Kidney (tissue), 14 donors: Measurements from ENCODE around the gene MOB3C. TPM values are rescaled to one million over a fixed set of nuclear protein-coding genes. Genes with fewer than 3 reads are reported as not detected.

Experiments
- DNase-seq, 5 donors: peaks; one replicate each; pipeline ENCODE4 v3.0.0-alpha.2; 2013 to 2020
- FAIRE-seq: peaks from 2 replicates; lab custom pipeline; 2012; peaks lifted over from hg19 to GRCh38; lab: Jason Lieb, UNC
- H3K27ac ChIP-seq, 2 donors: one replicate each; pipeline ENCODE4 v1.7.0; 2013; ENCODE audit warnings: low read depth in 2 of 2, low read length in 2 of 2, inconsistent platforms in 1 of 2
- H3K27me3 ChIP-seq: one replicate; pipeline ENCODE4 v1.7.1; 2013; ENCODE audit warnings: low read length, inconsistent platforms; ENCODE audit not compliant: control insufficient read depth, insufficient read depth
- H3K36me3 ChIP-seq, 3 donors: one replicate each; pipeline versions ENCODE4 v1.7.0 to v1.7.1; 2013; ENCODE audit warnings: low read length in 3 of 3, control low read depth in 1 of 3, inconsistent platforms in 1 of 3; ENCODE audit not compliant: insufficient read depth in 3 of 3, control insufficient read depth in 2 of 3
- H3K4me1 ChIP-seq, 3 donors: one replicate each; pipeline versions ENCODE4 v1.7.0 to v1.7.1; 2013; ENCODE audit warnings: low read length in 3 of 3, inconsistent platforms in 1 of 3, low read depth in 1 of 3; ENCODE audit not compliant: control insufficient read depth in 2 of 3, insufficient read depth in 2 of 3
- H3K4me3 ChIP-seq, 3 donors: one replicate each; pipeline versions ENCODE4 v1.7.0 to v1.8.1; 2013; ENCODE audit warnings: low read length in 3 of 3, control low read depth in 1 of 3, inconsistent platforms in 1 of 3
- H3K9ac ChIP-seq, 3 donors: one replicate each; pipeline versions ENCODE4 v1.7.0 to v1.7.1; 2013; ENCODE audit warnings: low read length in 3 of 3, control low read depth in 1 of 3, inconsistent platforms in 1 of 3
- H3K9me3 ChIP-seq, 3 donors: one replicate each; pipeline versions ENCODE4 v1.7.0 to v1.7.1; 2013; ENCODE audit warnings: low read length in 3 of 3, control low read depth in 1 of 3, inconsistent platforms in 1 of 3; ENCODE audit not compliant: control insufficient read depth in 2 of 3, insufficient read depth in 1 of 3
- intact Hi-C: fragments of 100-400 bp; cut with DNase I; formaldehyde crosslinking; loops from one replicate; pipeline ENCODE4 v1.11.1; 2022
- polyA plus RNA-seq: library from polyadenylated mRNA; stranded (reverse); fragments of 350-450 nt; fragmentation: Illumina TruSeq; extraction: RNeasy Lipid Tissue Mini Kit (QIAGEN cat#74804); gene quantifications from one replicate; pipeline ENCODE4 v1.2.3, GENCODE V29; 2014; ENCODE audit warnings: low read depth, low replicate concordance; ENCODE audit not compliant: insufficient read depth
- total RNA-seq: library from RNA; stranded (reverse); fragmentation: NEBNext Ultra II Directional; extraction: Animal tissue kit (Norgen Biotek cat#: 25700); gene quantifications from one replicate; pipeline ENCODE4 v1.2.1, GENCODE V29; 2021
- TF ChIP-seq, protein P1 (sequence below): IDR thresholded peaks from 3 replicates; pipeline ENCODE4 v1.5.1; 2012; ENCODE audit warnings: mild to moderate bottlenecking, moderate library complexity, borderline replicate concordance; ENCODE audit not compliant: insufficient read depth; ENCODE audit errors: extremely low read depth
- donor health status: control.
- donor health status: control.
- donor health status: control.
- donor health status: control.
- donor health status: control.
- donor health status: DM: yes; HTN: yes; CAD: no.
- donor health status: Normal renal cell carcinoma (clear cell type).

MOB3C gene
- total and polyA plus RNA-seq, 2 donors from 2014 or later: 12.4 to 14.9 TPM

DNA sequence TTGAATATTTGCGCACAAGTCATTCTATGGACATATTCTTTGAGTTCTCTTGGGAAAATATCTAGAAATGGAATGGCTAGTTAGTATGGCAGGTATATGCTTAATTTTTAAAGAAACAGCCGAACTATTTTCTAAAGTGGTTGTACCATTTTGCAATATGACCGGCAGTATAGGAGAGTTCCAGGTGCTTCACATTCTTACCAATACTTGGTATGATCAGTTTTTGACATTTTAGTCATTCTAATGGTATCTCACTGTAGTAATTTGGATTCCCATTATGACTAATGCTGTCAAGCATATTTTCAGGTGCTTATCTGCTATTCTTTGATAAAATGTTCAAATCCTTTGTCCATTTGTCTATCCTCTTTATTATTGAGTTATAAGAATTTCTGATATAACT lies 31.0 kb upstream of the MOB3C start:
- no peak overlapping the region for H3K27ac ChIP-seq
- peaks cover 0 to 16% (median 3%) of the 10 kb centered on the region in 3 donors for H3K9me3 ChIP-seq
- DNase-seq (no peak), FAIRE-seq (no peak)
- H3K27me3 ChIP-seq: no peaks in the 10 kb centered on the region
- no peak overlapping the region for H3K4me3 ChIP-seq
- peaks cover 8 to 19% (median 9%) of the 10 kb centered on the region in 3 donors for H3K36me3 ChIP-seq
- TF ChIP-seq, protein P1, sequence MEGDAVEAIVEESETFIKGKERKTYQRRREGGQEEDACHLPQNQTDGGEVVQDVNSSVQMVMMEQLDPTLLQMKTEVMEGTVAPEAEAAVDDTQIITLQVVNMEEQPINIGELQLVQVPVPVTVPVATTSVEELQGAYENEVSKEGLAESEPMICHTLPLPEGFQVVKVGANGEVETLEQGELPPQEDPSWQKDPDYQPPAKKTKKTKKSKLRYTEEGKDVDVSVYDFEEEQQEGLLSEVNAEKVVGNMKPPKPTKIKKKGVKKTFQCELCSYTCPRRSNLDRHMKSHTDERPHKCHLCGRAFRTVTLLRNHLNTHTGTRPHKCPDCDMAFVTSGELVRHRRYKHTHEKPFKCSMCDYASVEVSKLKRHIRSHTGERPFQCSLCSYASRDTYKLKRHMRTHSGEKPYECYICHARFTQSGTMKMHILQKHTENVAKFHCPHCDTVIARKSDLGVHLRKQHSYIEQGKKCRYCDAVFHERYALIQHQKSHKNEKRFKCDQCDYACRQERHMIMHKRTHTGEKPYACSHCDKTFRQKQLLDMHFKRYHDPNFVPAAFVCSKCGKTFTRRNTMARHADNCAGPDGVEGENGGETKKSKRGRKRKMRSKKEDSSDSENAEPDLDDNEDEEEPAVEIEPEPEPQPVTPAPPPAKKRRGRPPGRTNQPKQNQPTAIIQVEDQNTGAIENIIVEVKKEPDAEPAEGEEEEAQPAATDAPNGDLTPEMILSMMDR: no peak
- peaks cover 0 to 3% (median 0%) of the 10 kb centered on the region in 3 donors for H3K4me1 ChIP-seq
- intact Hi-C loops: no loop called here
- H3K9ac ChIP-seq: no peak overlapping the region

DNA sequence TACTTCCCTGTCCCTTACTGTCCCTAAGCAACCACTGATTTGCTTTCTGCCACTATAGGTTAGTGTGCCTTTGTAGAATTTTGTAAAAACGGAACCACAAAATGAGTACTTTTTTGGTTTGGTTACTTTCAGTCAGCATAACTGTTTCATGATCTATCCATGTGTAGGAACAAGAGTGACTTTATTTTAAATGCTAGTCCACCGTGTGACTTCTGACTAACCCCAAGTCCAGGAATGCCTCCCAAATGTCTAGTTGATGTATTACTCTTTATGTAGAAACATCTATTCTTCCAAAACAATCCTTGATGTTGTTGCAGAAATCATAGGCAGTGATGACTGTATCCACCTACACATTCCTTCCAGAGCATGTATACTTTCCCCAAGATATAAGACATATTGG lies 30.2 kb upstream of the MOB3C start:
- TF ChIP-seq, protein P1: no peak
- FAIRE-seq: no peak
- no peaks in the 10 kb centered on the region for H3K27me3 ChIP-seq
- intact Hi-C loops: no loop called here
- peaks cover 4 to 15% (median 7%) of the 10 kb centered on the region in 3 donors for H3K36me3 ChIP-seq
- H3K9me3 ChIP-seq: peaks cover 0 to 16% (median 3%) of the 10 kb centered on the region in 3 donors
- no peak overlapping the region for H3K4me3 ChIP-seq
- H3K9ac ChIP-seq: no peak overlapping the region
- peaks cover 0 to 3% (median 0%) of the 10 kb centered on the region in 3 donors for H3K4me1 ChIP-seq
- no peak overlapping the region for H3K27ac ChIP-seq
- DNase-seq: no peak

DNA sequence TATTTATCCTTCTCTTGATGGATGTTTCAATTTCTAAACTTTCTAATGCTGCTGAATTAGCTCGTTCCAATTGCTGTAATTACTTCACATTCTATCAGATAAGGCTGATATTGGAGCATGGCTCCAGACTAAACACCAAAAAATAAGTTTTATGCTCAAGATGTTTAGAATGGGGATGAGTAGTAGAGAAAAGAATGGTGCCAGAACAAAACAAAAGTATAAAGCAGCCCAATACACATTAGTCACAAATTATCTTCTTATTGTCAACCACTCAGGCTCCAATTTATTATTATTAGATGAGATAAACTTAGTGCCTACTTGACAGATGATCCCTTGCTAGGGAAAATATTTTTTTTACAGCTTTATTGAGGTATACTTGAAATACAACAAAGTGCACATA lies 29.7 kb upstream of the MOB3C start:
- Histone ChIP-seq H3K4me1 (peaks cover 0 to 3% (median 0%) of the 10 kb centered on the region in 3 donors), H3K36me3 (peaks cover 5 to 15% (median 7%) of the 10 kb centered on the region in 3 donors), H3K4me3 (no peak overlapping the region), H3K27ac (no peak overlapping the region), H3K9ac (no peak overlapping the region), H3K9me3 (peaks cover 0 to 16% (median 3%) of the 10 kb centered on the region in 3 donors), H3K27me3 (no peaks in the 10 kb centered on the region)
- DNase-seq: no peak
- intact Hi-C loops: no loop called here
- TF ChIP-seq, protein P1: no peak
- no peak for FAIRE-seq

DNA sequence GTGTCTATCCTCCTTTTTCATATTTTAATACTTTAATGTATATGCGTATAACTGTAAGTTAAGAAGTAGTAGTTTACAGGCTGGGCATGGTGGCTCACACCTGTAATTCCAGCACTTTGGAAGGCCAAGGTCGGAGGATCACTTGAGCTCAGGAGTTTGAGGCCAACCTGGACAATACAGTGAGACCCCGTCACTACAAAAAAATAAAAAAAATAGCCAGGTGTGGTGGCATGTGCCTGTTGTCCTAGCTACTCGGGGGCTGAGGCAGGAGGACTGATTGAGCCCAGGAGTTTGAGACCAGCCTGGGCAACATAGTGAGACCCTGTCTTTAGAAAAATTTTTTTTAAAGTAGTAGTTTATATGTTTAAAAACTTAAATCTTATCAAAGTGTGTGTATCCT lies 29.2 kb upstream of the MOB3C start:
- Histone ChIP-seq H3K9me3 (peaks cover 0 to 16% (median 3%) of the 10 kb centered on the region in 3 donors), H3K27ac (no peak overlapping the region), H3K36me3 (peaks cover 5 to 15% (median 7%) of the 10 kb centered on the region in 3 donors), H3K9ac (no peak overlapping the region), H3K27me3 (no peaks in the 10 kb centered on the region), H3K4me1 (peaks cover 0 to 3% (median 0%) of the 10 kb centered on the region in 3 donors), H3K4me3 (no peak overlapping the region)
- intact Hi-C loops: no loop called here
- no peak for DNase-seq
- no peak for FAIRE-seq
- TF ChIP-seq, protein P1: no peak
